H7 (cell line): Measurements from ENCODE around the gene PRDM11. TPM values are rescaled to one million over a fixed set of nuclear protein-coding genes. Genes with fewer than 3 reads are reported as not detected.

Experiments used
- DNase-seq: peaks from one replicate; pipeline ENCODE4 v3.0.0; 2012
- H3K27me3 ChIP-seq: 2 replicates; pipeline ENCODE4 v1.6.0; 2011; ENCODE audit warnings: mild to moderate bottlenecking, low read length; ENCODE audit not compliant: control insufficient read depth, insufficient read depth
- H3K36me3 ChIP-seq: replicated peaks from 2 replicates; pipeline ENCODE4 v1.5.1; 2011; ENCODE audit warnings: low read length; ENCODE audit not compliant: control insufficient read depth, insufficient read depth
- H3K4me3 ChIP-seq: 2 replicates; pipeline ENCODE4 v1.5.1; 2011; ENCODE audit warnings: low read depth, mild to moderate bottlenecking, control low read depth, low read length, moderate library complexity; ENCODE audit not compliant: insufficient read depth
- total RNA-seq: library from RNA; depleted of rRNA; stranded (reverse); fragments of >200 nt; shearing (Covaris generic); gene quantifications from 2 replicates; pipeline ENCODE4 v1.2.3, GENCODE V29; 2014

Gene PRDM11
- total RNA-seq, 1 experiment from 2014 or later = 2.0 TPM

GRCh38 chr11:45263773-45264172, 117.3 kb downstream of the PRDM11 start:
- no peaks in the 10 kb centered on the region for H3K36me3 ChIP-seq
- no peak for DNase-seq
- H3K27me3 ChIP-seq = peaks cover 2% of the 10 kb centered on the region; the same call in 1 of the 2 replicates
- H3K4me3 ChIP-seq = no peak overlapping the region

DNA sequence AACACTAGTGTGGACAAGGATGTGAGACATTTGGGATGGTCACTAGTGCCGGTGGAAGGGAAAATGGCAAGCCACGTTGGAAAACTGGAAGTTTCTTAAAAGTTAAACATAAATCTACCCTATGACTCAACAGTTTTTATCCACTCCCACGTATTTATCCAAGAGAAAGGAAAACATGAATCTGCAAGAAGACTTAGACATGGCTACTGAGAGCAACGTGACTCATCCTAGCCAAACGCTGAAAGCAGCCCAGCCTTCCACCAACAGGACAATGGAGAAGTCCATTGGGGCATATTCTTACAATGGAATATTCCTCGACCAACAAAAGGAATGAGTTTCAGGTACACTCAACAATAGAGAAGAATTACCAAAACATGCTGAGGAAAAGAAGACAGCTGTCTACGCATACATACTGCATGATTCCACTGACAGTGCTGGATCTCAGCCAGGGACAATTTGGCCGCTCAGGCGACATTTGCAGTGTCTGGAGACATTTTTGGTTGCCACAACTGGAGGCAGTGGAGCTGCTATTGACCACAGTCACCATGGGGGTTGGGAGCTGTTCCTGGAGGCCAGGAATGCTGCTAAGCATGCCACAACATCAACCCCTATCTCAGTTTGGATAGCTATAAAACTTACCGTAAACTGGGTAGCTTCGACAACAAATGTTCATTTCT, 118.5 kb downstream of the PRDM11 start:
- Histone ChIP-seq H3K36me3 (no peaks in the 10 kb centered on the region), H3K4me3 (no peak overlapping the region), H3K27me3 (peaks cover 2% of the 10 kb centered on the region; the same call in 1 of the 2 replicates)
- no peak for DNase-seq

GRCh38 chr11:45265969-45266675, 119.7 kb downstream of the PRDM11 start:
- H3K27me3 ChIP-seq = peaks cover 2% of the 10 kb centered on the region; the same call in 1 of the 2 replicates
- no peaks in the 10 kb centered on the region for H3K36me3 ChIP-seq
- DNase-seq = no peak
- H3K4me3 ChIP-seq = no peak overlapping the region

DNA sequence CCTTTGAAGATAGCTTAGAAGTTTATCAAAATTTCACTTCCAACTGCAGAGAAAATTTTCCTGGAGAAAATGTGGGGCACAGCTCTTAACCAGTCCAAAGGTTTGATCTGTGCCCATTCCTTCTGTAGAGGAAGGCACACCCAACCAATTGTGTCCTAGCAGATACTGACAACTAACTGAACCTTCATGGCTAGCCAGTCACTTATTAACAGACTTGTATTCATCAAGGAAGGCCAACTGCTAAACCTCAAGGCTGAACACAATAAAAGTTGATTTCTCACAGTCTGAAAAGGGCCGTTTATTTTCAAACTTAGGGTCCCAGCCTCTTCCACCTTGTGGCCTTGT, 120.2 kb downstream of the PRDM11 start:
- H3K36me3 ChIP-seq = no peaks in the 10 kb centered on the region
- no peak overlapping the region for H3K4me3 ChIP-seq
- DNase-seq = no peak
- peaks cover 2% of the 10 kb centered on the region; the same call in 1 of the 2 replicates for H3K27me3 ChIP-seq

- DNase-seq = peak; percentile 80
- Histone ChIP-seq H3K36me3 (no peaks in the 10 kb centered on the region), H3K27me3 (peaks cover 2% of the 10 kb centered on the region; the same call in 1 of the 2 replicates), H3K4me3 (no peak overlapping the region)
Measured at GRCh38 chr11:45267052-45267451, 120.6 kb downstream of the PRDM11 start.

- H3K27me3 ChIP-seq = peaks cover 2% of the 10 kb centered on the region; the same call in 1 of the 2 replicates
- H3K4me3 ChIP-seq = no peak overlapping the region
- no peaks in the 10 kb centered on the region for H3K36me3 ChIP-seq
- DNase-seq = no peak
Measured at GRCh38 chr11:45267652-45268299, 121.3 kb downstream of the PRDM11 start.

- no peak overlapping the region for H3K4me3 ChIP-seq
- H3K36me3 ChIP-seq = no peaks in the 10 kb centered on the region
- H3K27me3 ChIP-seq = peaks cover 2% of the 10 kb centered on the region; the same call in 1 of the 2 replicates
- DNase-seq = no peak
Measured at GRCh38 chr11:45269678-45270077, 123.2 kb downstream of the PRDM11 start.

DNA sequence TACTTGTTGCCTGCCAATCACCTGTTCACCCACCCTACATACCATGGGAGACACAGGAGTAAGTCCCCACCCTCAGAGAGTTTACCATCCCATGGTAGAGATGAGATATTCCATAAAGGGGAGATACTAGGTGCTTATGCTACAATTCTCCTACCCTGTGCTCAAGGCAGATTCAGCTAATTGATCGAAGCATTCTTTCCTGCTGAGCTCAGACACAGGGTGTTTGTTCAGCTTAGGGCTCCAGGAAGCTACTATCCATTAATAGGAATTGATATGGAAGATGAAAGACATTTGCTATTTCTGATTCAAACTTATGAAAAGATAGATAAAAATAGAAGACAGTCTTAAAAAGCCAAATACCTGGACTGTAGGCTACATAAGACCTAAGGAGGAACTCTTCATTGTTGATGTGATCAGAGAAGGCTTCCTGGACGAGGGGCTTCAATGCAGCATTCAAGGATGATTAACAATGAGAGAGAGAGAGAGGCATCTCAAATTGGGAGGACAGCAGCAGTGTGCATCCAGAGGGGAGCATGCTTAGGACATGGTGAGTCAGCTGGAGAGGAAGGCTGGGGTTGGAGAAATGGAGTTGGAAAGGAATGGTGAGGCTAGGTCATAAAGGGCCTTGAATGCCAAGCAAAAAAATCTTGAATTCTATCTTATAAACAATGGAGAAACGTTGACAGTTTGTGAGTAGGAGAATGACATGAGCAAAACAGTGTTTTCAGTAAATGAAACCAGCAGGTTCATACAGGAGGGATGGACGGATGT, 124.7 kb downstream of the PRDM11 start:
- Histone ChIP-seq H3K27me3 (peaks cover 2% of the 10 kb centered on the region), H3K4me3 (no peak overlapping the region), H3K36me3 (no peaks in the 10 kb centered on the region)
- no peak for DNase-seq

DNA sequence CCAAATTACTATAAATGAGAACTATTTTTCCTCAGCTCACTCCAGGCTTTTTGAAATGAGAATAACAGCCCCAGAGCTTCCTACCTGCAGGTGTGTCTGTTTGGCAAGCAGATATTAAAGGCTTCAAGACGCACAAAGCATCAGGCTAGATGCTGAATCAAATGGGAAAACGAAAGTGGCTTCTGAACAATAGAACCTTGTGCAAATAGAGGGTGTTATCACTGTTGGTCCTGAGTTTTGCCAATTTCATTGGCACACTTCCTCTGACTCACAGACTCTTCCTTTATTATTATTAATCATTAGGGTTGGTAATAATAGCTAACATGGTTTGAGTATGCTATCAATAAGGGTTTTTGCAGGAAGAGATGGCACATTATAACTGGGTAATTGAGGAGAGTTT, 126.3 kb downstream of the PRDM11 start:
- no peaks in the 10 kb centered on the region; the same call in none of the 2 replicates for H3K27me3 ChIP-seq
- H3K36me3 ChIP-seq = no peaks in the 10 kb centered on the region
- no peak overlapping the region for H3K4me3 ChIP-seq
- DNase-seq = no peak

- no peak for DNase-seq
- no peaks in the 10 kb centered on the region for H3K36me3 ChIP-seq
- no peak overlapping the region for H3K4me3 ChIP-seq
- H3K27me3 ChIP-seq = no peaks in the 10 kb centered on the region; the same call in none of the 2 replicates
Measured at GRCh38 chr11:45273509-45273908, 127.1 kb downstream of the PRDM11 start.

DNA sequence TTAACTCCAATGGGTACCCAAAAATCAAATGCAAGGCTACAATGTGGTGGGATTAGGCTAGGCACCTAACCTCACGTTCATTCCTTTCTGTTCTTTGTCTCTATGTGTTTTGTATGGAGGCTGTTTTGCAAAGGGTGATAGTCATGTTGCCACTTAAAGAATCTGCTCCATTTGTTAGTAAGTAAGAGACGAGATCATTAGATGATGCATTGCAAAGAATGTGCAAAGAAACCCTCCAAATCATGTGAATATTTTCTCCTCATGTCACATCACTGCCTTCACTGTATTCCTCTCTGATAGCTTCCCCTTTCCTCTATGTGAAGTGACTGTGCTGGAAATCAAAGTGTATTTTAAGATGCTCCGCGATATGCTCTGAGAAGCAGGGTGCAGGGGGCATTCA, 127.8 kb downstream of the PRDM11 start:
- DNase-seq = no peak
- Histone ChIP-seq H3K27me3 (no peaks in the 10 kb centered on the region; the same call in none of the 2 replicates), H3K36me3 (no peaks in the 10 kb centered on the region), H3K4me3 (no peak overlapping the region)

DNA sequence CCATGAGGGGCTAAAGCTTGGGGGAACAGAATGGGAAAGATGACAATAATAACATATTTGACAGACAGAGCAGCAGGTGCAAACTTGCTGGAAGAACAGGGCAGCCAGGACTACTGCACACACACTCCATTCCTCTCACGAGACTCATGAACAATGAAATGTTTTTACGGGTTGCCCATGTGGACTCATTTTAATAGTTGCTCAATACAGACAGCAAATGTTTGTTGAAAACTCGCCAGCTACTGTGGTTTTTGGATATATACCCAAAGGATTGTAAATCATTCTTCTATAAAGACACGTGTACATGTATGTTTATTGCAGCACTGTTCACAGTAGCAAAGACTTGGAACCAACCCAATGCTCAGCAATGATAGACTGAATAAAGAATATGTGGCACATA, 129.4 kb downstream of the PRDM11 start:
- DNase-seq = no peak
- H3K27me3 ChIP-seq = no peaks in the 10 kb centered on the region; the same call in none of the 2 replicates
- no peaks in the 10 kb centered on the region for H3K36me3 ChIP-seq
- H3K4me3 ChIP-seq = no peak overlapping the region

- Histone ChIP-seq H3K27me3 (peaks cover 3% of the 10 kb centered on the region), H3K36me3 (no peaks in the 10 kb centered on the region), H3K4me3 (no peak overlapping the region)
- no peak for DNase-seq
Measured at GRCh38 chr11:45278714-45279113, 132.3 kb downstream of the PRDM11 start.

GRCh38 chr11:45279645-45280044, 133.2 kb downstream of the PRDM11 start:
- H3K4me3 ChIP-seq = no peak overlapping the region
- no peak for DNase-seq
- H3K27me3 ChIP-seq = peaks cover 10% of the 10 kb centered on the region
- H3K36me3 ChIP-seq = no peaks in the 10 kb centered on the region
